ENCODE data around the gene RELB.
A peak's percentile ranks its signal among the peaks of the same experiment; 100 is the strongest.

RELB gene

GRCh38 chr19:45001087-45001739 is at the start of gene RELB:
TSS of gene RELB (plus strand) at chr19:45001464. CDS start at chr19:45001580, 116 bp downstream.
- ATAC-seq (replicated peaks; ENCODE audit: extremely low read depth, poor library complexity, severe bottlenecking): peak; percentile 72

GRCh38 chr19:44954278-44954648 is 47.0 kb upstream of the RELB start:
- Mint-ChIP-seq H3K27ac (ENCODE audit: low read depth) (peak overlapping the region; percentile 92), H3K27me3 (no peaks in the 10 kb centered on the region), H3K36me3 (ENCODE audit: insufficient read depth) (peaks cover 27% of the 10 kb centered on the region), H3K4me3 (peak overlapping the region; percentile 91), H3K9me3 (no peaks in the 10 kb centered on the region), H3K4me1 (peaks cover 40% of the 10 kb centered on the region)
- DNase-seq (ENCODE audit: low spot score in 2 of 2) (no peak), ATAC-seq (replicated peaks; ENCODE audit: extremely low read depth, poor library complexity, severe bottlenecking) (peak; percentile 10)

More at GRCh38 chr19:45001087-45001739, at the start of gene RELB:
- peak within 1 kb of the TSS; percentile 98 for H3K27ac Mint-ChIP-seq (ENCODE audit: low read depth)
- no peaks in the 10 kb centered on the region for H3K27me3 Mint-ChIP-seq
- peak within 1 kb of the TSS; percentile 89 for H3K4me3 Mint-ChIP-seq
- peaks cover 18% of the 10 kb centered on the region for H3K4me1 Mint-ChIP-seq
- peaks cover 37% of the 10 kb centered on the region for H3K36me3 Mint-ChIP-seq (ENCODE audit: insufficient read depth)
- H3K9me3 Mint-ChIP-seq: no peaks in the 10 kb centered on the region
- DNase-seq (ENCODE audit: low spot score in 2 of 2): peak; percentile 95 to 96

GRCh38 chr19:44954649-44955504 is 46.4 kb upstream of the RELB start, which contains the start of gene CLPTM1:
TSS of gene CLPTM1 (plus strand) at chr19:44955380. CDS start at chr19:44955396, 16 bp downstream.
- Mint-ChIP-seq H3K4me3 (peak within 1 kb of the TSS; percentile 91), H3K9me3 (no peaks in the 10 kb centered on the region), H3K36me3 (ENCODE audit: insufficient read depth) (peaks cover 24% of the 10 kb centered on the region), H3K27me3 (no peaks in the 10 kb centered on the region), H3K27ac (ENCODE audit: low read depth) (peak within 1 kb of the TSS; percentile 92), H3K4me1 (peaks cover 47% of the 10 kb centered on the region)
- DNase-seq (ENCODE audit: low spot score in 2 of 2) (peak; percentile 90 to 92), ATAC-seq (replicated peaks; ENCODE audit: extremely low read depth, poor library complexity, severe bottlenecking) (peak; percentile 97)

GRCh38 chr19:44955505-44956439 is 45.5 kb upstream of the RELB start:
- ATAC-seq (replicated peaks; ENCODE audit: extremely low read depth, poor library complexity, severe bottlenecking) (peak; percentile 7), DNase-seq (ENCODE audit: low spot score in 2 of 2) (no peak)
- H3K4me1 Mint-ChIP-seq: peaks cover 55% of the 10 kb centered on the region
- peak overlapping the region; percentile 92 for H3K27ac Mint-ChIP-seq (ENCODE audit: low read depth)
- peak overlapping the region; percentile 91 for H3K4me3 Mint-ChIP-seq
- no peaks in the 10 kb centered on the region for H3K9me3 Mint-ChIP-seq
- peaks cover 26% of the 10 kb centered on the region for H3K36me3 Mint-ChIP-seq (ENCODE audit: insufficient read depth)
- H3K27me3 Mint-ChIP-seq: no peaks in the 10 kb centered on the region

- Mint-ChIP-seq H3K4me1 (peaks cover 67% of the 10 kb centered on the region), H3K27me3 (no peaks in the 10 kb centered on the region), H3K27ac (ENCODE audit: low read depth) (peak overlapping the region; percentile 89), H3K9me3 (no peaks in the 10 kb centered on the region), H3K4me3 (no peak overlapping the region), H3K36me3 (ENCODE audit: insufficient read depth) (peaks cover 34% of the 10 kb centered on the region)
- ATAC-seq (replicated peaks; ENCODE audit: extremely low read depth, poor library complexity, severe bottlenecking) (no peak), DNase-seq (ENCODE audit: low spot score in 2 of 2) (no peak)
These were observed 43.7 kb upstream of the RELB start for GRCh38 chr19:44957526-44957925.

GRCh38 chr19:44958090-44958489 is 43.2 kb upstream of the RELB start:
- peaks cover 67% of the 10 kb centered on the region for H3K4me1 Mint-ChIP-seq
- no peak for ATAC-seq (replicated peaks; ENCODE audit: extremely low read depth, poor library complexity, severe bottlenecking)
- no peaks in the 10 kb centered on the region for H3K27me3 Mint-ChIP-seq
- no peak overlapping the region for H3K4me3 Mint-ChIP-seq
- H3K36me3 Mint-ChIP-seq (ENCODE audit: insufficient read depth): peaks cover 38% of the 10 kb centered on the region
- no peaks in the 10 kb centered on the region for H3K9me3 Mint-ChIP-seq
- no peak overlapping the region for H3K27ac Mint-ChIP-seq (ENCODE audit: low read depth)
- no peak for DNase-seq (ENCODE audit: low spot score in 2 of 2)

- Mint-ChIP-seq H3K9me3 (no peaks in the 10 kb centered on the region), H3K36me3 (ENCODE audit: insufficient read depth) (peaks cover 37% of the 10 kb centered on the region), H3K4me1 (peaks cover 56% of the 10 kb centered on the region), H3K27ac (ENCODE audit: low read depth) (no peak overlapping the region), H3K27me3 (no peaks in the 10 kb centered on the region), H3K4me3 (no peak overlapping the region)
- DNase-seq (ENCODE audit: low spot score in 2 of 2): no peak
- no peak for ATAC-seq (replicated peaks; ENCODE audit: extremely low read depth, poor library complexity, severe bottlenecking)
These were observed 41.6 kb upstream of the RELB start for GRCh38 chr19:44959691-44960090.

- peaks cover 45% of the 10 kb centered on the region for H3K4me1 Mint-ChIP-seq
- no peak overlapping the region for H3K4me3 Mint-ChIP-seq
- no peaks in the 10 kb centered on the region for H3K27me3 Mint-ChIP-seq
- H3K27ac Mint-ChIP-seq (ENCODE audit: low read depth): peak overlapping the region; percentile 73
- H3K9me3 Mint-ChIP-seq: no peaks in the 10 kb centered on the region
- DNase-seq (ENCODE audit: low spot score in 2 of 2): no peak
- peaks cover 37% of the 10 kb centered on the region for H3K36me3 Mint-ChIP-seq (ENCODE audit: insufficient read depth)
- no peak for ATAC-seq (replicated peaks; ENCODE audit: extremely low read depth, poor library complexity, severe bottlenecking)
These were observed 40.1 kb upstream of the RELB start for GRCh38 chr19:44960906-44961728.

- H3K36me3 Mint-ChIP-seq (ENCODE audit: insufficient read depth): peaks cover 39% of the 10 kb centered on the region
- ATAC-seq (replicated peaks; ENCODE audit: extremely low read depth, poor library complexity, severe bottlenecking) (no peak), DNase-seq (ENCODE audit: low spot score in 2 of 2) (no peak)
- no peak overlapping the region for H3K4me3 Mint-ChIP-seq
- H3K4me1 Mint-ChIP-seq: peaks cover 41% of the 10 kb centered on the region
- no peaks in the 10 kb centered on the region for H3K9me3 Mint-ChIP-seq
- peak overlapping the region; percentile 73 for H3K27ac Mint-ChIP-seq (ENCODE audit: low read depth)
- H3K27me3 Mint-ChIP-seq: no peaks in the 10 kb centered on the region
These were observed 39.4 kb upstream of the RELB start for GRCh38 chr19:44961821-44962220.

GRCh38 chr19:44968118-44968517 is 33.1 kb upstream of the RELB start:
- Mint-ChIP-seq H3K36me3 (ENCODE audit: insufficient read depth) (peaks cover 38% of the 10 kb centered on the region), H3K4me3 (no peak overlapping the region), H3K4me1 (peaks cover 7% of the 10 kb centered on the region), H3K9me3 (no peaks in the 10 kb centered on the region), H3K27me3 (no peaks in the 10 kb centered on the region), H3K27ac (ENCODE audit: low read depth) (no peak overlapping the region)
- DNase-seq (ENCODE audit: low spot score in 2 of 2) (no peak), ATAC-seq (replicated peaks; ENCODE audit: extremely low read depth, poor library complexity, severe bottlenecking) (no peak)

GRCh38 chr19:44968670-44969069 is 32.6 kb upstream of the RELB start:
- Mint-ChIP-seq H3K36me3 (ENCODE audit: insufficient read depth) (peaks cover 37% of the 10 kb centered on the region), H3K9me3 (no peaks in the 10 kb centered on the region)
- ATAC-seq (replicated peaks; ENCODE audit: extremely low read depth, poor library complexity, severe bottlenecking): no peak

More at GRCh38 chr19:44968670-44969069, 32.6 kb upstream of the RELB start:
- Mint-ChIP-seq H3K27ac (ENCODE audit: low read depth) (no peak overlapping the region), H3K27me3 (no peaks in the 10 kb centered on the region), H3K4me3 (no peak overlapping the region), H3K4me1 (peaks cover 7% of the 10 kb centered on the region)
- DNase-seq (ENCODE audit: low spot score in 2 of 2): no peak
